OCI-LY3 (cell line): ENCODE measurements around the gene PRKAR1B.

Source experiments
- H2AFZ ChIP-seq: fragments of 200-600, 300-600 bp; shearing (Covaris generic); 2 replicates; pipeline ENCODE4 v1.6.0; 2014; ENCODE audit warnings: antibody characterized with exemption, low read depth, low read length
- H3K27ac ChIP-seq: fragments of 200-600, 300-600 bp; sonication (generic); 2 replicates; pipeline ENCODE4 v1.5.1; 2014; ENCODE audit warnings: mild to moderate bottlenecking, low read length, moderate library complexity, mixed read lengths
- H3K27me3 ChIP-seq: fragments of 200-600, 300-600 bp; sonication (generic); 2 replicates; pipeline ENCODE4 v1.6.1; 2014; ENCODE audit warnings: low read depth, low read length, mixed read lengths
- H3K36me3 ChIP-seq: fragments of 200-600, 300-600 bp; sonication (generic); replicated peaks from 2 replicates; pipeline ENCODE3; 2014; ENCODE audit warnings: low read depth, low read length, mixed read lengths
- H3K4me1 ChIP-seq: fragments of 300-600, 200-600 bp; sonication (generic); 2 replicates; pipeline ENCODE4 v1.6.1; 2014; ENCODE audit warnings: low read length, mixed read lengths
- H3K4me2 ChIP-seq: fragments of 200-600, 300-600 bp; sonication (generic); 2 replicates; pipeline ENCODE4 v1.6.1; 2014; ENCODE audit warnings: low read length, mixed read lengths
- H3K4me3 ChIP-seq: fragments of 300-600, 200-600 bp; sonication (generic); 2 replicates; pipeline ENCODE4 v1.5.1; 2014; ENCODE audit warnings: antibody characterized with exemption, mild to moderate bottlenecking, low read length, moderate library complexity
- H3K79me2 ChIP-seq: fragments of 300-600, 200-600 bp; shearing (Covaris generic); 2 replicates; pipeline ENCODE4 v1.6.1; 2014; ENCODE audit warnings: mild to moderate bottlenecking, low read length, mixed read lengths
- H3K9ac ChIP-seq: fragments of 300-600, 200-600 bp; shearing (Covaris generic); 2 replicates; pipeline ENCODE4 v1.6.0; 2014; ENCODE audit warnings: mild to moderate bottlenecking, low read length, moderate library complexity
- H3K9me3 ChIP-seq: fragments of 200-600, 300-600 bp; shearing (Covaris generic); 2 replicates; pipeline ENCODE4 v1.6.1; 2014; ENCODE audit warnings: low read length, mixed read lengths; ENCODE audit not compliant: insufficient read depth
- H4K20me1 ChIP-seq: fragments of 200-600, 300-600 bp; sonication (generic); 2 replicates; pipeline ENCODE4 v1.6.1; 2016; ENCODE audit warnings: low read length, mixed read lengths; ENCODE audit not compliant: insufficient read depth
- EZH2phosphoT487 ChIP-seq: fragments of 200-600 bp; shearing (Covaris generic); IDR thresholded peaks from 2 replicates; pipeline ENCODE4 v1.6.1; 2018; ENCODE audit warnings: antibody characterized with exemption, mixed run types, low read depth
- TF ChIP-seq, protein P1 (sequence below): fragments of 200-600, 300-600 bp; sonication (generic); IDR thresholded peaks from 2 replicates; pipeline ENCODE4 v1.5.1; 2014; ENCODE audit warnings: antibody characterized with exemption, low read length, low read depth

PRKAR1B gene

DNA sequence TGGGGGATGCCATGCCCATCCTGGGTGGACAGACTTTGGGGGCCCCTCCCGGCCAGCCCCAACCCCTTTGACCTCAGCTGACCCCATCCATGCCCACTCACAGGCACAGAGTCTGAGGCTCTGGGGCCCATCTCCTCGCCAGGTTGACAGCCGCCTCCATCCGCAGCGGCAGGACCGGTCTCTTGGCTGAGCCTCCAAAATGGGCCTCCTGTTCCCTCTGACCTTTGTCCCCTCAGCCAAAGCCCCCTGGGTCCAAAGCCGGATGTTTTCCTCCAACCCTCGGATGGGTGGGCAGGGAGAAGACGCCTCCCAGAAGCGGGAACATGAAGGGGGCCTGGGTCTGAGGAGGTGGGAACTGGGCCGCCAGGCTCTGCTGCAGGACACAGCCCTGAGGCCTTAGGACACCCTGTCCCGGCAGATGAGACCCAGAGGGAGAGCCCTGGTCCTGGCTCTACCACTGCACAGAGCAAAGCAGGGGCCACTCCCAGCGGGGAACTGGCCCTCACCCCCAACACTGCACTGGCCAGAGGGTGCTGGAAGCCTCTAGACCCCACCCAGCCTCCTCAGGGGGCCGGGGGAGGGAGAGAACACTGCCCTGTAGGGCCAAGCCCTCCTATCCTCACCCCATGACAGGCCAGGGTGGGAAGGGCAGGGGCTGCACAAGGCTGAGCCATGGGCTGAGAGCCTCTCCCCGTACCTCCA is 220.0 kb downstream of the PRKAR1B start:
- H3K27ac ChIP-seq = no peak overlapping the region
- H3K4me1 ChIP-seq = no peaks in the 10 kb centered on the region
- H3K4me2 ChIP-seq = no peak overlapping the region
- H4K20me1 ChIP-seq = no peaks in the 10 kb centered on the region
- H3K36me3 ChIP-seq = no peaks in the 10 kb centered on the region
- no peaks in the 10 kb centered on the region for H3K79me2 ChIP-seq
- H3K9me3 ChIP-seq = no peaks in the 10 kb centered on the region
- H3K27me3 ChIP-seq = no peaks in the 10 kb centered on the region
- H3K9ac ChIP-seq = no peak overlapping the region
- no peak for TF ChIP-seq EZH2phosphoT487
- TF ChIP-seq, protein P1, sequence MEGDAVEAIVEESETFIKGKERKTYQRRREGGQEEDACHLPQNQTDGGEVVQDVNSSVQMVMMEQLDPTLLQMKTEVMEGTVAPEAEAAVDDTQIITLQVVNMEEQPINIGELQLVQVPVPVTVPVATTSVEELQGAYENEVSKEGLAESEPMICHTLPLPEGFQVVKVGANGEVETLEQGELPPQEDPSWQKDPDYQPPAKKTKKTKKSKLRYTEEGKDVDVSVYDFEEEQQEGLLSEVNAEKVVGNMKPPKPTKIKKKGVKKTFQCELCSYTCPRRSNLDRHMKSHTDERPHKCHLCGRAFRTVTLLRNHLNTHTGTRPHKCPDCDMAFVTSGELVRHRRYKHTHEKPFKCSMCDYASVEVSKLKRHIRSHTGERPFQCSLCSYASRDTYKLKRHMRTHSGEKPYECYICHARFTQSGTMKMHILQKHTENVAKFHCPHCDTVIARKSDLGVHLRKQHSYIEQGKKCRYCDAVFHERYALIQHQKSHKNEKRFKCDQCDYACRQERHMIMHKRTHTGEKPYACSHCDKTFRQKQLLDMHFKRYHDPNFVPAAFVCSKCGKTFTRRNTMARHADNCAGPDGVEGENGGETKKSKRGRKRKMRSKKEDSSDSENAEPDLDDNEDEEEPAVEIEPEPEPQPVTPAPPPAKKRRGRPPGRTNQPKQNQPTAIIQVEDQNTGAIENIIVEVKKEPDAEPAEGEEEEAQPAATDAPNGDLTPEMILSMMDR = no peak
- no peak overlapping the region for H2AFZ ChIP-seq
- H3K4me3 ChIP-seq = no peak overlapping the region

DNA sequence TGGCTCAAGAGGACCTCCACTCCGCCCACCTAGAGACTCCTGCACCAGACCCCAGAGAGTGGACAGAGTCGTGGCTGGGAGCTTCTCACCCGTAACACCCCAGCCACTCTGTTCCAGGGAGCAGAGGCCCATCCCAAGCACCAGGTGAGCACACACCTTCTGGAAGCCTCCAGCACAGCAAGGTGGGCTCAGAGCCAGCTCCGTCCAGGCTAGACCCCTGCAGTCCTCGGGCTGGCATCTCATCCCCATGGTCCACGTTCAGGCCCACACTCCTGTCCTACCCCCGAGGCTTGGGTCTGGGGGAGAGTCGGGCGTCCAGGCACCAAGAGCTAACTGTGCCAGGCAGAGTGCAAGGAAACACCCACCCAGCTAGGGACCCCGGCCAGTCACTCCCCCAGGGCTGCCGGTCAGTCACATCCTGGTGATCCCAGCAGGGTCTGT is 220.7 kb downstream of the PRKAR1B start:
- Histone ChIP-seq H3K79me2 (no peaks in the 10 kb centered on the region), H3K4me2 (no peak overlapping the region), H3K9me3 (no peaks in the 10 kb centered on the region), H3K4me1 (no peaks in the 10 kb centered on the region), H3K27me3 (no peaks in the 10 kb centered on the region), H3K36me3 (no peaks in the 10 kb centered on the region), H3K27ac (no peak overlapping the region), H3K9ac (no peak overlapping the region), H4K20me1 (no peaks in the 10 kb centered on the region), H3K4me3 (no peak overlapping the region), H2AFZ (no peak overlapping the region)
- no peak for TF ChIP-seq EZH2phosphoT487
- TF ChIP-seq, protein P1 = no peak

DNA sequence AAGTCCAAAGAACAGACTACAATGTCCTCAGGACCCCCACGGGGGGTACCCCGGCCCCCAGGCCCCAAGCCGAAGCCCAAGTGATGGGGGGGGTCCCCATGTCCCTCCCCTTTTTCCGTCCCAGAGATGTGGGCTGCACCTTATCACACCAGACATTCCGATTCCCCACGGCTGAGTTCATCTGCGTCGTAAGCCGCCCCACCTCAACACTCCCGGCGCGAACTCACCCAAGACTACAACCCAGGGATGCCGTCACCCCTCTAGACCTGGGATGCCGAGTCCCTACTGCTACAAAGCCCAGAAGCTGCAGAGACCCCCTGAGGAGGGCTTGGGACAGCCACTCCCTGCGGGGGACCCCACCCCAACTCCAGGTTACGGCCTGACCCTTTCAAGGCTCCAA is 221.9 kb downstream of the PRKAR1B start:
- H3K4me2 ChIP-seq = no peak overlapping the region
- H3K79me2 ChIP-seq = no peaks in the 10 kb centered on the region
- no peaks in the 10 kb centered on the region for H3K27me3 ChIP-seq
- no peak overlapping the region for H3K9ac ChIP-seq
- no peak overlapping the region for H2AFZ ChIP-seq
- no peaks in the 10 kb centered on the region for H3K36me3 ChIP-seq
- TF ChIP-seq, protein P1 = no peak
- TF ChIP-seq EZH2phosphoT487 = no peak
- no peak overlapping the region for H3K4me3 ChIP-seq
- no peaks in the 10 kb centered on the region for H4K20me1 ChIP-seq
- H3K27ac ChIP-seq = no peak overlapping the region
- no peaks in the 10 kb centered on the region for H3K4me1 ChIP-seq
- no peaks in the 10 kb centered on the region for H3K9me3 ChIP-seq

GRCh38 chr7:504221-505111 is 222.6 kb downstream of the PRKAR1B start:
- Histone ChIP-seq H3K27me3 (no peaks in the 10 kb centered on the region), H3K27ac (no peak overlapping the region), H3K4me2 (no peak overlapping the region), H3K79me2 (no peaks in the 10 kb centered on the region), H2AFZ (no peak overlapping the region), H3K4me1 (no peaks in the 10 kb centered on the region), H3K9ac (no peak overlapping the region), H3K36me3 (no peaks in the 10 kb centered on the region), H3K4me3 (no peak overlapping the region), H3K9me3 (no peaks in the 10 kb centered on the region), H4K20me1 (no peaks in the 10 kb centered on the region)
- no peak for TF ChIP-seq EZH2phosphoT487
- TF ChIP-seq, protein P1 = no peak
